SK-N-SH treated with all-trans-retinoic acid at 6 μM for 48 hours (cell line): ENCODE measurements around the gene OR5K1.

ENCODE experiments used
- ATAC-seq: fragments of 200-7000 bp; cut with Tn5 transposase; 3 replicates; pipeline ENCODE4 v1.9.1; 2020; ENCODE audit warnings: mild to moderate bottlenecking, moderate library complexity
- ARNTL ChIP-seq: fragments of 450-650 bp; formaldehyde crosslinking; IDR thresholded peaks from 2 replicates; pipeline ENCODE4 v1.5.0; 2020; ENCODE audit warnings: low read depth, mild to moderate bottlenecking, moderate library complexity, borderline replicate concordance
- BACH2 ChIP-seq: fragments of 250-450 bp; sonication (Bioruptor Pico); IDR thresholded peaks from 2 replicates; pipeline ENCODE4 v1.9.0; 2021; ENCODE audit warnings: mild to moderate bottlenecking, borderline replicate concordance
- CSDC2 ChIP-seq: fragments of 250-450 bp; sonication (Bioruptor Pico); IDR thresholded peaks from 2 replicates; pipeline ENCODE4 v1.5.0; 2020; ENCODE audit warnings: mild to moderate bottlenecking, moderate library complexity
- CSRNP3 ChIP-seq: fragments of 250-450 bp; sonication (Bioruptor Pico); IDR thresholded peaks from 2 replicates; pipeline ENCODE4 v1.5.1; 2021; ENCODE audit warnings: mild to moderate bottlenecking, moderate library complexity
- ESRRG ChIP-seq: fragments of 250-450 bp; sonication (Bioruptor Pico); IDR thresholded peaks from 2 replicates; pipeline ENCODE4 v1.6.1; 2021; ENCODE audit warnings: mild to moderate bottlenecking
- GLIS3 ChIP-seq: fragments of 250-450 bp; sonication (Bioruptor Pico); IDR thresholded peaks from 2 replicates; pipeline ENCODE4 v1.5.0; 2020; ENCODE audit warnings: mild to moderate bottlenecking, moderate library complexity
- ISL1 ChIP-seq: fragments of 250-450 bp; sonication (Bioruptor Pico); IDR thresholded peaks from 2 replicates; pipeline ENCODE4 v2.1.2; 2022; ENCODE audit warnings: mild to moderate bottlenecking, moderate library complexity
- PPARA ChIP-seq: fragments of 250-450 bp; sonication (Bioruptor Pico); IDR thresholded peaks from 2 replicates; pipeline ENCODE4 v1.5.0; 2020; ENCODE audit warnings: mild to moderate bottlenecking, borderline replicate concordance
- RARB ChIP-seq: fragments of 250-450 bp; sonication (Bioruptor Pico); IDR thresholded peaks from 2 replicates; pipeline ENCODE4 v1.8.0; 2021; ENCODE audit warnings: mild to moderate bottlenecking, moderate library complexity
- SNAI2 ChIP-seq: fragments of 250-450 bp; sonication (Bioruptor Pico); IDR thresholded peaks from 2 replicates; pipeline ENCODE4 v1.5.0; 2020; ENCODE audit warnings: mild to moderate bottlenecking, moderate library complexity
- TCF4 ChIP-seq: fragments of 250-450 bp; sonication (Bioruptor Pico); IDR thresholded peaks from 2 replicates; pipeline ENCODE4 v1.8.0; 2021; ENCODE audit warnings: mild to moderate bottlenecking, moderate library complexity, borderline replicate concordance
- TOX ChIP-seq: fragments of 250-450 bp; sonication (Bioruptor Pico); IDR thresholded peaks from 2 replicates; pipeline ENCODE4 v1.8.0; 2021; ENCODE audit warnings: mild to moderate bottlenecking, moderate library complexity, borderline replicate concordance
- ZC3H10 ChIP-seq: fragments of 250-450 bp; sonication (Bioruptor Pico); IDR thresholded peaks from 2 replicates; pipeline ENCODE4 v1.5.1; 2021; ENCODE audit warnings: mild to moderate bottlenecking, moderate library complexity
- ZFP3 ChIP-seq: fragments of 250-450 bp; sonication (Bioruptor Pico); IDR thresholded peaks from 2 replicates; pipeline ENCODE4 v1.5.0; 2020; ENCODE audit warnings: mild to moderate bottlenecking, moderate library complexity
- ZFP30 ChIP-seq: fragments of 450-650 bp; formaldehyde crosslinking; IDR thresholded peaks from 2 replicates; pipeline ENCODE4 v1.5.0; 2022; ENCODE audit warnings: mild to moderate bottlenecking, moderate library complexity
- ZNF70 ChIP-seq: fragments of 450-650 bp; formaldehyde crosslinking; IDR thresholded peaks from 2 replicates; pipeline ENCODE4 v1.5.0; 2020; ENCODE audit warnings: mild to moderate bottlenecking, moderate library complexity
- ZNF8 ChIP-seq: fragments of 450-650 bp; formaldehyde crosslinking; IDR thresholded peaks from 2 replicates; pipeline ENCODE4 v1.5.0; 2020; ENCODE audit warnings: mild to moderate bottlenecking, moderate library complexity
- TF ChIP-seq, protein P1 (sequence below): fragments of 250-450 bp; sonication (Bioruptor Pico); IDR thresholded peaks from 2 replicates; pipeline ENCODE4 v1.8.0; 2021; ENCODE audit warnings: low read depth, mild to moderate bottlenecking, moderate library complexity, borderline replicate concordance
- TF ChIP-seq, protein P2 (sequence below): fragments of 250-450 bp; sonication (Bioruptor Pico); IDR thresholded peaks from 2 replicates; pipeline ENCODE4 v1.5.0; 2020; ENCODE audit warnings: mild to moderate bottlenecking, moderate library complexity
- TF ChIP-seq, protein P3 (sequence below): fragments of 250-450 bp; sonication (Bioruptor Pico); IDR thresholded peaks from 2 replicates; pipeline ENCODE4 v1.5.1; 2020; ENCODE audit warnings: low read depth, mild to moderate bottlenecking, moderate library complexity
- TF ChIP-seq, protein P4 (sequence below): fragments of 250-450 bp; sonication (Bioruptor Pico); IDR thresholded peaks from 2 replicates; pipeline ENCODE4 v1.8.0; 2020; ENCODE audit warnings: mild to moderate bottlenecking, moderate library complexity, borderline replicate concordance

Gene OR5K1

GRCh38 chr3:98434412-98434811 is 28.6 kb upstream of the OR5K1 start:
- no peak for ATAC-seq
- no peak for TF ChIP-seq ZNF70 (CRISPR knock-in tag)
- TF ChIP-seq, protein P1, sequence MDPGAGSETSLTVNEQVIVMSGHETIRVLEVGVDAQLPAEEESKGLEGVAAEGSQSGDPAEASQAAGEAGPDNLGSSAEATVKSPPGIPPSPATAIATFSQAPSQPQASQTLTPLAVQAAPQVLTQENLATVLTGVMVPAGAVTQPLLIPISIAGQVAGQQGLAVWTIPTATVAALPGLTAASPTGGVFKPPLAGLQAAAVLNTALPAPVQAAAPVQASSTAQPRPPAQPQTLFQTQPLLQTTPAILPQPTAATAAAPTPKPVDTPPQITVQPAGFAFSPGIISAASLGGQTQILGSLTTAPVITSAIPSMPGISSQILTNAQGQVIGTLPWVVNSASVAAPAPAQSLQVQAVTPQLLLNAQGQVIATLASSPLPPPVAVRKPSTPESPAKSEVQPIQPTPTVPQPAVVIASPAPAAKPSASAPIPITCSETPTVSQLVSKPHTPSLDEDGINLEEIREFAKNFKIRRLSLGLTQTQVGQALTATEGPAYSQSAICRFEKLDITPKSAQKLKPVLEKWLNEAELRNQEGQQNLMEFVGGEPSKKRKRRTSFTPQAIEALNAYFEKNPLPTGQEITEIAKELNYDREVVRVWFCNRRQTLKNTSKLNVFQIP (CRISPR knock-in tag) = no peak

- TF ChIP-seq TCF4 (CRISPR knock-in tag) (no peak), ZNF8 (CRISPR knock-in tag) (no peak), TOX (no peak), GLIS3 (CRISPR knock-in tag) (no peak), RARB (CRISPR knock-in tag) (no peak), SNAI2 (CRISPR knock-in tag) (no peak), ZFP3 (CRISPR knock-in tag) (no peak), CSRNP3 (CRISPR knock-in tag) (no peak), ZFP30 (no peak), ESRRG (no peak), ARNTL (CRISPR knock-in tag) (no peak), BACH2 (CRISPR knock-in tag) (no peak), CSDC2 (CRISPR knock-in tag) (no peak), ISL1 (CRISPR knock-in tag) (no peak), ZC3H10 (no peak)
- TF ChIP-seq, protein P2, sequence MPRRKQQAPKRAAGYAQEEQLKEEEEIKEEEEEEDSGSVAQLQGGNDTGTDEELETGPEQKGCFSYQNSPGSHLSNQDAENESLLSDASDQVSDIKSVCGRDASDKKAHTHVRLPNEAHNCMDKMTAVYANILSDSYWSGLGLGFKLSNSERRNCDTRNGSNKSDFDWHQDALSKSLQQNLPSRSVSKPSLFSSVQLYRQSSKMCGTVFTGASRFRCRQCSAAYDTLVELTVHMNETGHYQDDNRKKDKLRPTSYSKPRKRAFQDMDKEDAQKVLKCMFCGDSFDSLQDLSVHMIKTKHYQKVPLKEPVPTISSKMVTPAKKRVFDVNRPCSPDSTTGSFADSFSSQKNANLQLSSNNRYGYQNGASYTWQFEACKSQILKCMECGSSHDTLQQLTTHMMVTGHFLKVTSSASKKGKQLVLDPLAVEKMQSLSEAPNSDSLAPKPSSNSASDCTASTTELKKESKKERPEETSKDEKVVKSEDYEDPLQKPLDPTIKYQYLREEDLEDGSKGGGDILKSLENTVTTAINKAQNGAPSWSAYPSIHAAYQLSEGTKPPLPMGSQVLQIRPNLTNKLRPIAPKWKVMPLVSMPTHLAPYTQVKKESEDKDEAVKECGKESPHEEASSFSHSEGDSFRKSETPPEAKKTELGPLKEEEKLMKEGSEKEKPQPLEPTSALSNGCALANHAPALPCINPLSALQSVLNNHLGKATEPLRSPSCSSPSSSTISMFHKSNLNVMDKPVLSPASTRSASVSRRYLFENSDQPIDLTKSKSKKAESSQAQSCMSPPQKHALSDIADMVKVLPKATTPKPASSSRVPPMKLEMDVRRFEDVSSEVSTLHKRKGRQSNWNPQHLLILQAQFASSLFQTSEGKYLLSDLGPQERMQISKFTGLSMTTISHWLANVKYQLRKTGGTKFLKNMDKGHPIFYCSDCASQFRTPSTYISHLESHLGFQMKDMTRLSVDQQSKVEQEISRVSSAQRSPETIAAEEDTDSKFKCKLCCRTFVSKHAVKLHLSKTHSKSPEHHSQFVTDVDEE (CRISPR knock-in tag) = no peak
- TF ChIP-seq, protein P3, sequence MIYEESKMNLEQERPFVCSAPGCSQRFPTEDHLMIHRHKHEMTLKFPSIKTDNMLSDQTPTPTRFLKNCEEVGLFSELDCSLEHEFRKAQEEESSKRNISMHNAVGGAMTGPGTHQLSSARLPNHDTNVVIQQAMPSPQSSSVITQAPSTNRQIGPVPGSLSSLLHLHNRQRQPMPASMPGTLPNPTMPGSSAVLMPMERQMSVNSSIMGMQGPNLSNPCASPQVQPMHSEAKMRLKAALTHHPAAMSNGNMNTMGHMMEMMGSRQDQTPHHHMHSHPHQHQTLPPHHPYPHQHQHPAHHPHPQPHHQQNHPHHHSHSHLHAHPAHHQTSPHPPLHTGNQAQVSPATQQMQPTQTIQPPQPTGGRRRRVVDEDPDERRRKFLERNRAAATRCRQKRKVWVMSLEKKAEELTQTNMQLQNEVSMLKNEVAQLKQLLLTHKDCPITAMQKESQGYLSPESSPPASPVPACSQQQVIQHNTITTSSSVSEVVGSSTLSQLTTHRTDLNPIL (CRISPR knock-in tag) = no peak
- TF ChIP-seq, protein P1 (CRISPR knock-in tag) = no peak
- TF ChIP-seq, protein P4, sequence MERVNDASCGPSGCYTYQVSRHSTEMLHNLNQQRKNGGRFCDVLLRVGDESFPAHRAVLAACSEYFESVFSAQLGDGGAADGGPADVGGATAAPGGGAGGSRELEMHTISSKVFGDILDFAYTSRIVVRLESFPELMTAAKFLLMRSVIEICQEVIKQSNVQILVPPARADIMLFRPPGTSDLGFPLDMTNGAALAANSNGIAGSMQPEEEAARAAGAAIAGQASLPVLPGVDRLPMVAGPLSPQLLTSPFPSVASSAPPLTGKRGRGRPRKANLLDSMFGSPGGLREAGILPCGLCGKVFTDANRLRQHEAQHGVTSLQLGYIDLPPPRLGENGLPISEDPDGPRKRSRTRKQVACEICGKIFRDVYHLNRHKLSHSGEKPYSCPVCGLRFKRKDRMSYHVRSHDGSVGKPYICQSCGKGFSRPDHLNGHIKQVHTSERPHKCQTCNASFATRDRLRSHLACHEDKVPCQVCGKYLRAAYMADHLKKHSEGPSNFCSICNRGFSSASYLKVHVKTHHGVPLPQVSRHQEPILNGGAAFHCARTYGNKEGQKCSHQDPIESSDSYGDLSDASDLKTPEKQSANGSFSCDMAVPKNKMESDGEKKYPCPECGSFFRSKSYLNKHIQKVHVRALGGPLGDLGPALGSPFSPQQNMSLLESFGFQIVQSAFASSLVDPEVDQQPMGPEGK = no peak
- ATAC-seq = no peak
Observed at GRCh38 chr3:98440283-98440682, 22.7 kb upstream of the OR5K1 start.

DNA sequence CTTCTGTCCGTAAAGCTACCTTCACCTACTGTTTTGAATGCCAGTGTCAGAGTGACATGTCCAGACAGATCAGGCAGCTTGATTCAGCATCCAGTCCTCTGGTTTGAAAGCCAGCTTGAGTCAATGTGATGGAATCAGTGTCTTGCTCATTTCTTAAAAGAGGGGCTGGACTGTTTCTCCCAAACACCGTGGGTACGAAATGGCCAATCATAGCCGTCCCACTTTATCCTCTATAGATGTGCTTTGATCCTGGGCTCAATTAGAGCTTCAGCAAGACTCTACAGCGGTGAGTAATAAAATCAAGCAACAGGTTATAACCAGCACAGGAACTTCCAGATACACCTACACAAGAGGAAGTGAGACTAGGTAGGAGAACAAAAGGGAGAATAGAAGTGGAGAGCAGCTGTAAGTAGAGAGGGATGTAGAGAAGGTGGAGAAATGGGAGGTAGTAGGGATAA is 17.0 kb upstream of the OR5K1 start:
- no peak for TF ChIP-seq CSRNP3 (CRISPR knock-in tag)
- TF ChIP-seq ZNF70 (CRISPR knock-in tag) = no peak
- TF ChIP-seq, protein P4 = no peak
- TF ChIP-seq ISL1 (CRISPR knock-in tag) = no peak
- no peak for TF ChIP-seq BACH2 (CRISPR knock-in tag)
- TF ChIP-seq GLIS3 (CRISPR knock-in tag) = no peak
- TF ChIP-seq PPARA (CRISPR knock-in tag) = no peak
- TF ChIP-seq CSDC2 (CRISPR knock-in tag) = no peak
- TF ChIP-seq ARNTL (CRISPR knock-in tag) = no peak
- no peak for TF ChIP-seq RARB (CRISPR knock-in tag)
- TF ChIP-seq, protein P3 (CRISPR knock-in tag) = no peak
- no peak for ATAC-seq
